ENCODE data around the gene RAB30. TPM values are rescaled to one million over a fixed set of nuclear protein-coding genes. Genes with fewer than 3 reads are reported as not detected.

Gene RAB30
- total RNA-seq, 1 donor from 2014 or later, result 15.4 TPM

DNA sequence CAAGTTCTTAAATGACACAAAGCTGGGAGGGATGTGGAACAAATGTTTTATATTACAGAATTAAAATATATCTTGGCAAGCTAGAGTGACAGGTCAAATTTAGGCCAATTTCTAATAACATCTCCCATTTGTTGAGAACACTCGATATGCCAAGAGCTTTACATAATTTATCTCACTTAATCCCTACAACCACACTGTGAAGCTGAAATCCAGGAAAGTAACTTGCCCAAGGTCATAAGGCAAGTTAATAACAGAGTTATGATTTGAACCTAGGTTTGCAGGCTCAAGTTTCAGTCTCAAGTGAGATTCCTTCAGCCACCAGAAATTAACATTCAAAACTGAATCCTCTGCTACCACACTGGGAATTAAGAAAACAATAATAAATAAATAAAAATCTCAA, 38.3 kb downstream of the RAB30 start:
- no peak overlapping the region for H3K4me3 Mint-ChIP-seq
- no peak overlapping the region for H3K27ac Mint-ChIP-seq (ENCODE audit: unreplicated experiment)
- peaks cover 4% of the 10 kb centered on the region for H3K9me3 Mint-ChIP-seq

DNA sequence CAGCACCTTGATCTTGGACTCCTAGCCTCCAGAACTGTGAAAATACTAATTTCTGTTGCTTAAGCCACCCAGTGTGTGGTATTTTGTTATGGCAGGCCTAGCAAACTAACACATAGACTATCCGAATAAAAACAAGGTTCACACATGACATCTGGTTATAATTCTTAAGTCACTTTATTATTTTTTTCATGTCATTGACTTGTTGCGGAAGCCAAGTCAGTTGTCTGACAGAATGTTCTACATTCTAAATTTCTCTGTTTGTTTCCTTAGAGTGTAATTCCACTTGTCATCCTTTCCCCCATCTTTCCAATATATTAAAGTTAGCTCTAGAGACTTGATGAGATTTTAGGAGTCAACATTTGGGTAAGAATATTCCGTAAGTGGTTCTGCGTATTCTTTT, 40.6 kb downstream of the RAB30 start:
- no peak for DNase-seq (ENCODE audit: low read depth, low spot score)
- Mint-ChIP-seq H3K9me3 (no peaks in the 10 kb centered on the region), H3K36me3 (ENCODE audit: low read depth) (no peaks in the 10 kb centered on the region), H3K4me3 (no peak overlapping the region), H3K27ac (ENCODE audit: unreplicated experiment) (no peak overlapping the region), H3K27me3 (ENCODE audit: low read depth) (no peaks in the 10 kb centered on the region), H3K4me1 (peaks cover 39% of the 10 kb centered on the region)
- no peak for TF ChIP-seq CTCF (conservative IDR thresholded peaks at IDR 0.05)

More for the DNA sequence above, 38.3 kb downstream of the RAB30 start:
- Mint-ChIP-seq H3K36me3 (ENCODE audit: low read depth) (no peaks in the 10 kb centered on the region), H3K27me3 (ENCODE audit: low read depth) (no peaks in the 10 kb centered on the region), H3K4me1 (peaks cover 23% of the 10 kb centered on the region)
- TF ChIP-seq CTCF (conservative IDR thresholded peaks at IDR 0.05), result no peak
- no peak for DNase-seq (ENCODE audit: low read depth, low spot score)

DNA sequence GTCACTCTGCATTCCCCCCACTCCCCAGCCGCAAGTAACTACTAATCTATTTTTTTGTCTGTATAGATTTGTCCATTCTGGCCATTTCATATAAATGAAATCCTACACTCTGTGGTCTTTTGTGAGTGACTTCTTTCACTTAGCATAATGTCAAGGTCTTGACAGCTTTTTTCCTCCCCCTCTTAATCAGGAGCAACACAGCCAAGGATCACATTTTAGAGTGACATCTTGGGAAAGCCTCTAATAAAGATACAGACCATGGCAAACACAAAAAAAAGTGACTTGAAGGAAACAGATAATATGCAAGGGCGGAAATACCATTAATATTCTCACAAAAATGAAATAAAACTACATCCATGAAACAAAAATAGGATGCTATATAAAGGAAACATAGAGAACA, 43.9 kb downstream of the RAB30 start:
- TF ChIP-seq CTCF (conservative IDR thresholded peaks at IDR 0.05), result no peak
- no peak overlapping the region for H3K4me3 Mint-ChIP-seq

DNA sequence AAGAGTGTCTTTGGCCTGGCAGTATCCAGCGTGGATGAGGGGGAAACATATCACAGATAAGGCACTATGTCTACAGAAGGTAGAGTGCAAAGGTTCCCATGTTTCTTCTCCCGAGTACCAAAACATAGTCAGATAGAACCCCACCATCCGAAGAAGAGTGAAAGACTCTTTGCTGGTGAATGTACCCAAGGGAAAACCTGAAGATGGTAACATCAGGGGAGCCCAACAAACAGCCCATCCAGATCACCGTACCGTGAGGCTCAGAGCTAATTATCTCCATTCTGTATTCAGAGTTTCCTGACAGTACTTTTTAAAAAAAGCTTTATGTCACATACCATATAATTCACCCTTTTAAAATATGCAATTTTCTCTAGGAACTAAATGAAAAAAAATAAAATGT, 44.4 kb downstream of the RAB30 start:
- no peak overlapping the region for H3K27ac Mint-ChIP-seq (ENCODE audit: unreplicated experiment)

More for the DNA sequence above, 43.9 kb downstream of the RAB30 start:
- no peak for DNase-seq (ENCODE audit: low read depth, low spot score)
- no peak overlapping the region for H3K27ac Mint-ChIP-seq (ENCODE audit: unreplicated experiment)
- no peaks in the 10 kb centered on the region for H3K9me3 Mint-ChIP-seq
- peaks cover 45% of the 10 kb centered on the region for H3K4me1 Mint-ChIP-seq
- no peaks in the 10 kb centered on the region for H3K36me3 Mint-ChIP-seq (ENCODE audit: low read depth)
- no peaks in the 10 kb centered on the region for H3K27me3 Mint-ChIP-seq (ENCODE audit: low read depth)

DNA sequence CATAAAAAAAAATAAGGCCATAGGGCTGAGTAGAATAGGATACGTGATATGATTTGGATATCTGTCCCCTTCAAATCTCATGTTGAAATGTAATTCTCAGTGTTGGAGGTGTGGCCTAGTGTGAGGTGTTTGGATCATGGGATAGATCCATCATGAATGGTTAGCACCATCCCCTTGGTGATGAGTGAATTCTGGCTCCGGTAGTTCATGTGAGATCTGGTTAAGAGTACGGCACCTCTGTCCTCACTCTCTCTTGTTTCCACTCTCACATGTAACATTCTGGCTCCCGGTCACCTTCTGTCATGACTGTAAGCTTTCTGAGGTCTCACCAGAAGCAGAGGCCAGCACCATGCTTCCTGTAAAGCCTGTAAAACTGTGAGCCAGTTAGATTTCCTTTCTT, 45.5 kb downstream of the RAB30 start:
- no peak for DNase-seq (ENCODE audit: low read depth, low spot score)
- H3K4me1 Mint-ChIP-seq, result peaks cover 49% of the 10 kb centered on the region
- no peak overlapping the region for H3K4me3 Mint-ChIP-seq
- H3K27ac Mint-ChIP-seq (ENCODE audit: unreplicated experiment), result no peak overlapping the region
- H3K9me3 Mint-ChIP-seq, result no peaks in the 10 kb centered on the region
- no peak for TF ChIP-seq CTCF (conservative IDR thresholded peaks at IDR 0.05)
- no peaks in the 10 kb centered on the region for H3K36me3 Mint-ChIP-seq (ENCODE audit: low read depth)
- H3K27me3 Mint-ChIP-seq (ENCODE audit: low read depth), result no peaks in the 10 kb centered on the region

More for the DNA sequence above, 44.4 kb downstream of the RAB30 start:
- H3K9me3 Mint-ChIP-seq, result no peaks in the 10 kb centered on the region
- no peak overlapping the region for H3K4me3 Mint-ChIP-seq
- peaks cover 45% of the 10 kb centered on the region for H3K4me1 Mint-ChIP-seq
- DNase-seq (ENCODE audit: low read depth, low spot score), result no peak
- no peaks in the 10 kb centered on the region for H3K36me3 Mint-ChIP-seq (ENCODE audit: low read depth)
- no peak for TF ChIP-seq CTCF (conservative IDR thresholded peaks at IDR 0.05)
- H3K27me3 Mint-ChIP-seq (ENCODE audit: low read depth), result no peaks in the 10 kb centered on the region

- H3K36me3 Mint-ChIP-seq (ENCODE audit: low read depth), result no peaks in the 10 kb centered on the region
- TF ChIP-seq CTCF (conservative IDR thresholded peaks at IDR 0.05), result no peak
- no peak overlapping the region for H3K4me3 Mint-ChIP-seq
- no peak overlapping the region for H3K27ac Mint-ChIP-seq (ENCODE audit: unreplicated experiment)
- DNase-seq (ENCODE audit: low read depth, low spot score), result no peak
- peaks cover 49% of the 10 kb centered on the region for H3K4me1 Mint-ChIP-seq
- no peaks in the 10 kb centered on the region for H3K9me3 Mint-ChIP-seq
- H3K27me3 Mint-ChIP-seq (ENCODE audit: low read depth), result no peaks in the 10 kb centered on the region
These were observed 46.4 kb downstream of the RAB30 start for GRCh38 chr11:83025267-83025704.
